ENCODE results near the gene TMEM50B. TPM values are rescaled to one million over a fixed set of nuclear protein-coding genes. Genes with fewer than 3 reads are reported as not detected.
A peak's percentile ranks its signal among the peaks of the same experiment; 100 is the strongest.

TMEM50B gene
- total RNA-seq, 4 donors from 2014 or later: 43.3 to 116 (median 76.7) TPM

DNA sequence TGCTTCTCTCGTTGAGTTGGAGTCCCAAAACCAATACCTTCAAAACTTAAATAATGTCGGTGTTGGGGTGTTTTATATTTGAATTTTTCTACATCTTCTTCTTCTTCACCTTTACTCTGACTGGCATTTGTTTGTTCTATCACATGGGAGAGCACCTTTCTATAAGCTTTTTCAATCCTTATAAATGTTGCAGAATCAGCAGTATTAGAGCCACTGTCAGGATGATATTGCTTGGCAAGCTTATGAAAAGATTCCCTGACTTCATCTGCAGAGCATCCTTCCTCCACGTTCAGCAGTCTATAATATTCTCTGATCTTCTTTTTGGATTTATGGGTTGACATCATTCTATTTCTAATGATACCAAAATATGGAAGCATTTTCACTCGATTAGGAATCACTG is 9.2 kb upstream of the TMEM50B start:
- no peak overlapping the region for H3K27ac ChIP-seq
- no peak for DNase-seq
- no peaks in the 10 kb centered on the region for H3K4me1 ChIP-seq
- no peak for TF ChIP-seq POLR2A (IDR thresholded peaks at IDR 0.05)
- TF ChIP-seq, protein P1, sequence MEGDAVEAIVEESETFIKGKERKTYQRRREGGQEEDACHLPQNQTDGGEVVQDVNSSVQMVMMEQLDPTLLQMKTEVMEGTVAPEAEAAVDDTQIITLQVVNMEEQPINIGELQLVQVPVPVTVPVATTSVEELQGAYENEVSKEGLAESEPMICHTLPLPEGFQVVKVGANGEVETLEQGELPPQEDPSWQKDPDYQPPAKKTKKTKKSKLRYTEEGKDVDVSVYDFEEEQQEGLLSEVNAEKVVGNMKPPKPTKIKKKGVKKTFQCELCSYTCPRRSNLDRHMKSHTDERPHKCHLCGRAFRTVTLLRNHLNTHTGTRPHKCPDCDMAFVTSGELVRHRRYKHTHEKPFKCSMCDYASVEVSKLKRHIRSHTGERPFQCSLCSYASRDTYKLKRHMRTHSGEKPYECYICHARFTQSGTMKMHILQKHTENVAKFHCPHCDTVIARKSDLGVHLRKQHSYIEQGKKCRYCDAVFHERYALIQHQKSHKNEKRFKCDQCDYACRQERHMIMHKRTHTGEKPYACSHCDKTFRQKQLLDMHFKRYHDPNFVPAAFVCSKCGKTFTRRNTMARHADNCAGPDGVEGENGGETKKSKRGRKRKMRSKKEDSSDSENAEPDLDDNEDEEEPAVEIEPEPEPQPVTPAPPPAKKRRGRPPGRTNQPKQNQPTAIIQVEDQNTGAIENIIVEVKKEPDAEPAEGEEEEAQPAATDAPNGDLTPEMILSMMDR (IDR thresholded peaks at IDR 0.05): no peak
- H3K4me3 ChIP-seq: no peak overlapping the region
- H3K9me3 ChIP-seq: no peaks in the 10 kb centered on the region
- no peaks in the 10 kb centered on the region for H3K27me3 ChIP-seq
- intact Hi-C loops (cut with DNase I; ENCODE audit: low total_unique reads): no loop called here
- no peaks in the 10 kb centered on the region for H3K36me3 ChIP-seq

DNA sequence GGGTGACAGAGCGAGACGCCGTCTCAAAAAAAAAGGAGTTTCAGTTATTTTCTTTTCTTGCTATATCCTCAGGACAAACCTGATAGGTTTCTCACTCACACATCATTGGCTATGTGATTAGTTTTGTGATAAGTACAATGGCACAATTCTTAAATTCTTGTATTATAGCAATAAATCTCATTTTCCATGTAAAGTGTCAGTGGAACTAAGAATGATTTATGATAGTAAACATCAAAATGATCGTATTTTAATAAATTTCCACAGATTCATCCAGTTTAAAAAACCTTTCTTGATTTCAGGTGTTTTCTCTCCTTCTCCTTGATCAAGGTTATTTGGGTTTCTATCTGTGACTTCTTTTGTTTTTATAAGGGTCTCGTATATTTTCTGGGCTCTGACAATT is 8.2 kb upstream of the TMEM50B start:
- H3K36me3 ChIP-seq: no peaks in the 10 kb centered on the region
- intact Hi-C loops (cut with DNase I; ENCODE audit: low total_unique reads): no loop called here
- H3K9me3 ChIP-seq: no peaks in the 10 kb centered on the region
- no peak overlapping the region for H3K4me3 ChIP-seq
- no peaks in the 10 kb centered on the region for H3K27me3 ChIP-seq
- H3K4me1 ChIP-seq: no peaks in the 10 kb centered on the region
- H3K27ac ChIP-seq: no peak overlapping the region
- TF ChIP-seq POLR2A (IDR thresholded peaks at IDR 0.05): no peak
- TF ChIP-seq, protein P1 (IDR thresholded peaks at IDR 0.05): no peak
- DNase-seq: no peak

DNA sequence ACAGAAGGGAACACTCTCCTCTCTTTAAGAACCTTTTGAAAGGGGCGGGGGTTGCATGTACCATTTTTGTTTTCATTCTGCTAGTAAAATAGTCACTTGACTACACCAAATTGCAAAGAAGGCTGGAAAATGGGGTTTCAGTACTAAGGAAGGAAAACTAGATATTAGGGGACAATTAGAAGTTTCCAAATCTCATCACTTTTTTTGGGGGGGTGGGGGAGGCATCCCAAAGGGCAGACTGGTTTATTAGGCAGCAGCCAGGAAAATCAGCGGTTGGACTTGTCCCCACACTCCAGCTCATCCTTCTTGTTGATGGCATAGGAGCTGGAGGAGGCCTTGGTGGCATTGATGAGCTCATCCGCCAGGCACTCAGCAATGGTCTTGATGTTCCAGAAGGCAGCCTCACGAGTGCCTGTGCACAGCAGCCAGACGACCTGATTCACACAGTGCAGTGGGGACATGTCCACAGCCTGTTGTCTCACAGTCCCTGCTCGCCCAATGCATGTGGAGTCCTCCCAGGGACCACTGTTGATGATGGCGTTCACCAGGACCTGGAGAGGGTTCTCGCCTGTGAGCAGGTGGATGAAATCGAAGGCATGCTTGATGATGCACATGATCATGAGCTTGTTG is 1.7 kb upstream of the TMEM50B start:
- Histone ChIP-seq H3K4me1 (peaks cover 0 to 3% of the 10 kb centered on the region in 2 donors), H3K27me3 (no peaks in the 10 kb centered on the region), H3K27ac (no peak overlapping the region), H3K9me3 (no peaks in the 10 kb centered on the region), H3K4me3 (no peak overlapping the region), H3K36me3 (no peaks in the 10 kb centered on the region)
- no peak for TF ChIP-seq POLR2A (IDR thresholded peaks at IDR 0.05)
- TF ChIP-seq, protein P1 (IDR thresholded peaks at IDR 0.05): no peak
- intact Hi-C loops (cut with DNase I; ENCODE audit: low total_unique reads): no loop called here
- no peak for DNase-seq

DNA sequence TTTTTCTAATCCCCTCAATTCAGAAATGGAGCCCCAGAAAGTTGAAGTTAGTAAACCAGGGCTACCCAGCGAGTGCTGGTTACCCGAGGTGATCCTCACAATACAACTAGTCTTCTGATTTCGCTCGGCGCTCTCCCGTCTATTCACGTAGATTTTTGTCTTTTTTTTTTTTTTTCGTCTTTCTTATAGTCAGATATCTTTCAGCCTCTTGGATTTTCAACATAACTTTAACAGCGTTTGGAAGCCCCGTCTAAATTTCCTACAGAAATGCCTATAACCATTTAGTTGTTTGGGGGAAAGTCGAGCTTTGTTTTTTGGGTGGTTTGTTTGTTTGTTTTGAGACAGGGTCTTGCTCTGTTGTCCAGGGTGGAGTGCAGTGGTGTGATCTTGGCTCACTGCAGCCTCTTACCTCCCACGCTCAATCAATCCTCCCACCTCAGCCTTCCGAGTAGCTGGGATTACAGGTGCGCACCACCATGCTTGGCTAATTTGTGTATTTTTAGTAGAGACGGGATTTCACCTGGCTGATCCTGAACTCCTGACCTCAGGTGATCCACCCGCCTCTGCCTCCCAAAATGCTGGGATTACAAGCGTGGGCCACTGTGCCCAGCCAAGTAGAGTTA is 818 bp upstream of the TMEM50B start:
- intact Hi-C loops (cut with DNase I; ENCODE audit: low total_unique reads): no loop called here
- Histone ChIP-seq H3K27ac (peak overlapping the region; percentile 87 to 90), H3K27me3 (no peaks in the 10 kb centered on the region), H3K9me3 (no peaks in the 10 kb centered on the region), H3K4me1 (peaks cover 0 to 3% of the 10 kb centered on the region in 2 donors), H3K4me3 (peak overlapping the region; percentile 73 to 99), H3K36me3 (no peaks in the 10 kb centered on the region)
- DNase-seq: no peak
- TF ChIP-seq POLR2A (IDR thresholded peaks at IDR 0.05): no peak
- TF ChIP-seq, protein P1 (IDR thresholded peaks at IDR 0.05): no peak

DNA sequence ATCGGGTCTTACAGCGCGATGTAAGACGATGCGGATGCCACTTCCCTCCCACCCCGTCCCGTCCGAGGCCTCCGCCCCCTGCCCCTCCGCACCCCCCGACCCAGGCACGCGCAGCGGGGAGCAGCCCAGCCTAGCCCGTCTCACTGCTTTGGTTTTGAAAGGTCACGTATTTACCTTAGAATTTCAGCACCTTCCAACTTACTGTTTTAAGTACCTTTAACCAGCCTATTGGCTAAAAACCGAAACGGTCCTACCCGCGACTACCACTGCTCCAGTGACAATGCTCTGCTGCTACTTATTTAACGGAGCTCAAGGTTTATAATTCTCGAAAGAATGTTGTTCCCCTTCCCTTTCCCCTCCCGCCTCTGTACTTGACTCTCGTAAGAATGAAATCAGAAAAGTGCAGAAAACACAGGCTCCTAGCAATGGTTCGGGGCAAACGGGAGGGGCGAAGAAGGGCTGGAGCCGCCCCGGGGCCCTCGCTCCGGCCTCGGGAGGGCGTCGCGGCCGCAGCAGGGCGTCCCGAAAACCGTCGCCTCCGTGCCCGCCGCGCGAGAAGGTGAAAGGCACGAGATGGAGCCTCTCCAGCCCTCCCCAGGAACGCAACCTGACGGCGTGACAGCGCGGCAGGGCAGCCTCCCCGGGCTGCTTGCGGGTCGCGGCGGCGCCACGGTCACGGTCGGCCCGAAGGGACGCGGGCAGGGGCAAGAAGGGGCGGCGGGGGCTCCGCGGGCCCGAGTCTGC is 667 bp downstream of the TMEM50B start:
- Histone ChIP-seq H3K27me3 (no peaks in the 10 kb centered on the region), H3K9me3 (no peaks in the 10 kb centered on the region), H3K4me1 (peaks cover 0 to 3% of the 10 kb centered on the region in 2 donors), H3K4me3 (peak overlapping the region; percentile 73 to 99), H3K36me3 (no peaks in the 10 kb centered on the region), H3K27ac (peak overlapping the region; percentile 95 to 98)
- DNase-seq: peak in 1 of 2 donors; percentile 20
- TF ChIP-seq POLR2A (IDR thresholded peaks at IDR 0.05): no peak
- TF ChIP-seq, protein P1 (IDR thresholded peaks at IDR 0.05): peak in 1 of 4 experiments; percentile 9
- intact Hi-C loops (cut with DNase I; ENCODE audit: low total_unique reads): no loop called here

All from uterus (tissue), 4 donors.